Activated T-cell treated with anti-CD3 and anti-CD28 coated beads, Interleukin-2, amount 50 U/mL, for 72 hours (primary cell): ENCODE data around the gene HAL. TPM values are rescaled to one million over a fixed set of nuclear protein-coding genes. Genes with fewer than 3 reads are reported as not detected.
A peak's percentile ranks its signal among the peaks of the same experiment; 100 is the strongest.

ENCODE experiments used
- ATAC-seq, 2 donors: fragments of 150-1000 bp; cut with Tn5 transposase; replicated peaks in 1 of 2; 2 replicates each; pipeline ENCODE4 v1.10.0; 2021; ENCODE audit warnings: moderate library complexity in 2 of 2, mild to moderate bottlenecking in 1 of 2
- DNase-seq, 2 donors: peaks; one replicate each; pipeline ENCODE4 v3.0.0; 2021 to 2022; ENCODE audit warnings: mixed read lengths in 1 of 2
- H3K27ac Mint-ChIP-seq: one replicate; pipeline ENCODE4 v1.8.0; 2022; ENCODE audit warnings: mild to moderate bottlenecking, moderate library complexity, mixed read lengths
- H3K27me3 Mint-ChIP-seq: one replicate; pipeline ENCODE4 v1.8.0; 2022; ENCODE audit warnings: low read depth, mixed read lengths
- H3K36me3 Mint-ChIP-seq, 2 donors: one replicate each; pipeline ENCODE4 v1.8.0; 2022; ENCODE audit warnings: mixed read lengths in 2 of 2, mild to moderate bottlenecking in 1 of 2; ENCODE audit not compliant: insufficient read depth in 2 of 2
- H3K4me1 Mint-ChIP-seq: one replicate; pipeline ENCODE4 v1.8.0; 2022; ENCODE audit warnings: low read depth, mixed read lengths
- H3K4me3 Mint-ChIP-seq, 2 donors: one replicate each; pipeline ENCODE4 v1.8.0; 2022; ENCODE audit warnings: mild to moderate bottlenecking in 2 of 2, mixed read lengths in 2 of 2, moderate library complexity in 2 of 2
- H3K9me3 Mint-ChIP-seq, 2 donors: one replicate each; pipeline ENCODE4 v1.8.0; 2022; ENCODE audit warnings: mixed read lengths in 2 of 2
- total RNA-seq, 2 donors: library from RNA; stranded (reverse); gene quantifications; one replicate each; pipeline ENCODE4 v1.2.3, GENCODE V29; 2022

HAL gene, protein sequence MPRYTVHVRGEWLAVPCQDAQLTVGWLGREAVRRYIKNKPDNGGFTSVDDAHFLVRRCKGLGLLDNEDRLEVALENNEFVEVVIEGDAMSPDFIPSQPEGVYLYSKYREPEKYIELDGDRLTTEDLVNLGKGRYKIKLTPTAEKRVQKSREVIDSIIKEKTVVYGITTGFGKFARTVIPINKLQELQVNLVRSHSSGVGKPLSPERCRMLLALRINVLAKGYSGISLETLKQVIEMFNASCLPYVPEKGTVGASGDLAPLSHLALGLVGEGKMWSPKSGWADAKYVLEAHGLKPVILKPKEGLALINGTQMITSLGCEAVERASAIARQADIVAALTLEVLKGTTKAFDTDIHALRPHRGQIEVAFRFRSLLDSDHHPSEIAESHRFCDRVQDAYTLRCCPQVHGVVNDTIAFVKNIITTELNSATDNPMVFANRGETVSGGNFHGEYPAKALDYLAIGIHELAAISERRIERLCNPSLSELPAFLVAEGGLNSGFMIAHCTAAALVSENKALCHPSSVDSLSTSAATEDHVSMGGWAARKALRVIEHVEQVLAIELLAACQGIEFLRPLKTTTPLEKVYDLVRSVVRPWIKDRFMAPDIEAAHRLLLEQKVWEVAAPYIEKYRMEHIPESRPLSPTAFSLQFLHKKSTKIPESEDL
- under 1 TPM; 0.51 to 0.96 TPM for total RNA-seq

DNA sequence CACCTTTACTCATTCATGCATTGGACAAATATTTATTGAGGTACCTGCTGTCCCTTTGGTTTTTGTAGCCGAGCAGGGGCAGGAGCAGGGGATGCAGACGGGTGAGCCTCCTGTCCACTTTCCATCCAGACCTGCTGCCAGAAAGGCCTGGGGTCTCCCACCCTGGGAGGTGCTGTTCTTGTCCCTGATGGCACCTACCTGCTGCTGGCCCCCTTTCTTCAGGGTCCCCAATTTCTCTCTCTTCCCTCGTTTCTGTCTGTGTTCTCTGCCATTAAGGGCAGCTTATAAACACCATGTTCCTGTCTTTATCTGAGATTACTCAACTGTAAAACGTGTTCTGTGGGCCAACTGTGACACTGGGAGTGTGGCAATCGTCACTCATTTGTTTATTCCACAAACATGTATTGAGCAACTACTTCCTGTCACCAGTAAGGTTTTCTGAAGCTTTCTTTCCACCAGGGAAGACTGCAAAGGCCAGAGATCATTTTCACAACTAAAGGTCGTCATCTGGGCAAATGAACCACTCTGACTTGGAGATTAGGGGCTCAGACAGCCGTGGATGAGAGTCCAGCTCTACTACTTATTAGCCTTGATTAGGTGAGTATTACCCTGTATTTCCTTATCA lies at the start of gene HAL:
Gene HAL (minus strand): TSS at position 311 of the 625 bp plus-strand sequence. CDS start 434 bp downstream, outside the sequence.
- peaks cover 12% of the 10 kb centered on the region for H3K4me1 Mint-ChIP-seq
- ATAC-seq (no peak), DNase-seq (no peak)
- peaks cover 0 to 3% of the 10 kb centered on the region in 2 donors for H3K36me3 Mint-ChIP-seq
- H3K27me3 Mint-ChIP-seq, result no peaks in the 10 kb centered on the region
- H3K9me3 Mint-ChIP-seq, result no peaks in the 10 kb centered on the region
- H3K27ac Mint-ChIP-seq, result no peak within 1 kb of the TSS
- H3K4me3 Mint-ChIP-seq, result no peak within 1 kb of the TSS

DNA sequence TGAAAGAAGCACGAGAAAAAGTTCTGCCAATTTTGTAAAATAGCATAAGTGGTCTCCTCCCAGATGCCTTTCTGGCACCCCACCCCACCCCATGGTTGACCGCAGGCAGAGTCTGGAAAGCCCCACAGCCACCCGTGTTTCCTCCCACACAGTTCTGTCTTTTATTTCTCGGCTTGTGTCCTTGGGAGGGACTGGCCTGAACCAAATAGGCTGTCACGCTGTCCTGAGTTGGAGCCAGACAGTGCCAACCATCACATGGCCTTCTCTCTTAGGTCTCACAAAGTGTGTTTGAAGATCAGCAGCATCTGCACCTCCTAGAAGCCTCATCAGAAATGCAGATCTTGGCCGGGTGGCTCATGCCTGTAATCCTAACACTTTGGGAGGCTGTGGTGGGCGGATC lies 49.4 kb upstream of the HAL start:
- ATAC-seq (no peak), DNase-seq (no peak)
- Mint-ChIP-seq H3K36me3 (peaks cover 4 to 5% of the 10 kb centered on the region in 2 donors), H3K9me3 (peaks cover 0 to 1% of the 10 kb centered on the region in 2 donors), H3K4me1 (peaks cover 63% of the 10 kb centered on the region), H3K4me3 (no peak overlapping the region), H3K27me3 (no peaks in the 10 kb centered on the region), H3K27ac (no peak overlapping the region)

GRCh38 chr12:96044943-96045290 lies 48.8 kb upstream of the HAL start:
- Mint-ChIP-seq H3K36me3 (peaks cover 0 to 5% of the 10 kb centered on the region in 2 donors), H3K27ac (peak overlapping the region; percentile 67), H3K4me3 (peak overlapping the region; percentile 33), H3K9me3 (no peaks in the 10 kb centered on the region), H3K4me1 (peaks cover 63% of the 10 kb centered on the region), H3K27me3 (no peaks in the 10 kb centered on the region)
- DNase-seq (no peak), ATAC-seq (no peak)

GRCh38 chr12:96044017-96044942 lies 48.1 kb upstream of the HAL start:
- H3K27me3 Mint-ChIP-seq, result no peaks in the 10 kb centered on the region
- no peak for DNase-seq
- peaks cover 59% of the 10 kb centered on the region for H3K4me1 Mint-ChIP-seq
- no peak overlapping the region for H3K27ac Mint-ChIP-seq
- no peaks in the 10 kb centered on the region for H3K9me3 Mint-ChIP-seq
- no peak for ATAC-seq
- H3K36me3 Mint-ChIP-seq, result peaks cover 0 to 5% of the 10 kb centered on the region in 2 donors
- H3K4me3 Mint-ChIP-seq, result peak overlapping the region in 1 of 2 donors; percentile 7

- Mint-ChIP-seq H3K36me3 (peaks cover 0 to 5% of the 10 kb centered on the region in 2 donors), H3K9me3 (no peaks in the 10 kb centered on the region), H3K27me3 (no peaks in the 10 kb centered on the region), H3K4me1 (peaks cover 28% of the 10 kb centered on the region), H3K4me3 (no peak overlapping the region), H3K27ac (no peak overlapping the region)
- ATAC-seq (no peak), DNase-seq (no peak)
Observed at GRCh38 chr12:96041181-96041580, 45.0 kb upstream of the HAL start.

DNA sequence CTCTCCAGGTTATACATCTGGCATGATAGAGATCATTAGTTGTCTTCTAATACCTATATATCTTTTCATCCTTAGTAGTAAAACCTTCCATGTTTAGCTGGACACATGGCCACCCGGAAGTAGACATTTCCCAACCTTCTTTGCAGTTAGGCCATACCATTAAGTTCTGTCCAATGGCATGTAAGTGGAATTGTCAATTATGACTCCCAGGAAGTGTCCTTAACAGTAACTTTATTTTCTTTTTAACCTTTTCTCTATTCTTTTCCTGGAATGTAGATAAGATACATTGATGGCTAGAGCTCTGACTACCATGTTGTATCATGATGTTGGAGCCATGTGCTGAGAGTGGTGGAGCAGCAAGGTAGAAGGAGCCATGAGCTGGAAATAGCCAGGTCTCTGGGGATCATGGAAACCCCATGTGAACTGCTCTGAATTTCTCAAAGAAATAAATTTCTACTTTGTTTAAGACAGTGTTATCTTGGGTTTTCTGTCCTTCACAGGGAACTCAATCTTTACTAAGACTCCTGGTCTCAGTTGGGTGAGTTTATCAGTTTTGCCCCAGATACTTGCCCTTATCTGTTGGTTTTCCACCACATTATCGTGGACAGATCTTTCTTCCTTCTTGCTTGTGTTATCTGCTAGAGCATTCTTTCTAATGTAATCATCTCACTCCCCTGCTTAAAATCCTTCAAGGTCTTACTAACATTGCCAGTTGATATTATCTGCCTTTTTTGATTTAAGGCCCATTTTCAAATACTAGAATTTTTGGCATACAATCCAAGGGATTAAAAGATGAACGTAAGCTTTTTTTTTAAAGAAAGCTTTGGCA lies 44.4 kb upstream of the HAL start:
- Mint-ChIP-seq H3K27ac (no peak overlapping the region), H3K36me3 (peaks cover 0 to 5% of the 10 kb centered on the region in 2 donors), H3K27me3 (no peaks in the 10 kb centered on the region), H3K9me3 (no peaks in the 10 kb centered on the region), H3K4me1 (peaks cover 22% of the 10 kb centered on the region), H3K4me3 (no peak overlapping the region)
- no peak for DNase-seq
- ATAC-seq, result no peak

DNA sequence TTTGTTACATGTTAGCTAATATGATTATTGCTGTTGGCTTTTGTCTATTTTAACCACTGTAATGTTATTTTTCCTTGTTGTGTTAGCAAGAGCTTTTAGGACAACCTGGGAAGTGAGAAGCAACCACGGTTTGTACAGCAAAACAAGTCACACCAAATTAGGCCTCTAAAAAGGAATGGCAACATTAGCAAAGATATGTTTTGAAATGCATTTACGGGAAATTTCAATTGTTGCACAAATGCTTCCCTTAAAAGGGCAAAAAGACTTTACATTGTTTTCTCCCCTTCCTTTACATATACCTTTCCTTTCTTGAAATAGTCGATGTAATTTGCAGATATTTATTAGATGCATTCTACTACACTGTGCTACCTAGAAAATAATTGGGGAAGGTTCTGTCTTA lies 43.4 kb upstream of the HAL start:
- Mint-ChIP-seq H3K27me3 (no peaks in the 10 kb centered on the region), H3K4me1 (peaks cover 12% of the 10 kb centered on the region), H3K36me3 (peaks cover 0 to 5% of the 10 kb centered on the region in 2 donors), H3K9me3 (no peaks in the 10 kb centered on the region), H3K4me3 (no peak overlapping the region), H3K27ac (no peak overlapping the region)
- ATAC-seq (no peak), DNase-seq (no peak)

DNA sequence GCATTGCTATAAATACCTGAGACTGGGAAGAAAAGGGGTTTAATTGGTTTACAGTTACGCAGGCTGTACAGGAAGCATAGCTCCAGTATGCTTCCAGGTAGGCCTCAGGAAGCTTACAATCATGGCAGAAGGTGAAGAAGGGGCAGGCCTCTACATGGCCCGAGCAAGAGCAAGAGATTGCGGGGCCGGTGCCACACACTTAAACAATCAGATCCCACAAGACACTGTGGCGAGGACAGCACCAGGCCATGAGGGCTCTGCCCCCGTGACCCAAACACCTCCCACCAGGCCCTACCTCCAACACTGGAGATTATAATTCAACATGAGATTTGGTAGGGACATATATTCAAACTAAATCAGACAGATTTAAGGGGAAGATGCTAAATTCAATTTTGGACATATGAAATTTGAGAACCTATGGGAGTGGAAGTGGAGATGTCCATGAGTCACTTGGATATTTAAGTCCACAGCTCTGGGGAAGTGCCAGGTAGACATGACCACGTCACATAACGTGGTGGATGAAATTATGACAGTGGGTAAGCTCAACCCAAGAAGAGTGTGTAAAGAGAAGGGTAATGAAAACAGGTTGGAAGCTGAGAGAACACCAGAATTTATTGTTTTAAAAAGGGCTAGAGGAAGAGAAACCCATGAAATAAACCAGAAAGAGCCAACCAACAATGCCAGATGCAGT lies 40.8 kb upstream of the HAL start:
- ATAC-seq (no peak), DNase-seq (no peak)
- H3K4me3 Mint-ChIP-seq, result no peak overlapping the region
- no peaks in the 10 kb centered on the region for H3K27me3 Mint-ChIP-seq
- H3K36me3 Mint-ChIP-seq, result peaks cover 0 to 1% of the 10 kb centered on the region in 2 donors
- no peak overlapping the region for H3K27ac Mint-ChIP-seq
- H3K9me3 Mint-ChIP-seq, result no peaks in the 10 kb centered on the region
- H3K4me1 Mint-ChIP-seq, result peaks cover 9% of the 10 kb centered on the region

DNA sequence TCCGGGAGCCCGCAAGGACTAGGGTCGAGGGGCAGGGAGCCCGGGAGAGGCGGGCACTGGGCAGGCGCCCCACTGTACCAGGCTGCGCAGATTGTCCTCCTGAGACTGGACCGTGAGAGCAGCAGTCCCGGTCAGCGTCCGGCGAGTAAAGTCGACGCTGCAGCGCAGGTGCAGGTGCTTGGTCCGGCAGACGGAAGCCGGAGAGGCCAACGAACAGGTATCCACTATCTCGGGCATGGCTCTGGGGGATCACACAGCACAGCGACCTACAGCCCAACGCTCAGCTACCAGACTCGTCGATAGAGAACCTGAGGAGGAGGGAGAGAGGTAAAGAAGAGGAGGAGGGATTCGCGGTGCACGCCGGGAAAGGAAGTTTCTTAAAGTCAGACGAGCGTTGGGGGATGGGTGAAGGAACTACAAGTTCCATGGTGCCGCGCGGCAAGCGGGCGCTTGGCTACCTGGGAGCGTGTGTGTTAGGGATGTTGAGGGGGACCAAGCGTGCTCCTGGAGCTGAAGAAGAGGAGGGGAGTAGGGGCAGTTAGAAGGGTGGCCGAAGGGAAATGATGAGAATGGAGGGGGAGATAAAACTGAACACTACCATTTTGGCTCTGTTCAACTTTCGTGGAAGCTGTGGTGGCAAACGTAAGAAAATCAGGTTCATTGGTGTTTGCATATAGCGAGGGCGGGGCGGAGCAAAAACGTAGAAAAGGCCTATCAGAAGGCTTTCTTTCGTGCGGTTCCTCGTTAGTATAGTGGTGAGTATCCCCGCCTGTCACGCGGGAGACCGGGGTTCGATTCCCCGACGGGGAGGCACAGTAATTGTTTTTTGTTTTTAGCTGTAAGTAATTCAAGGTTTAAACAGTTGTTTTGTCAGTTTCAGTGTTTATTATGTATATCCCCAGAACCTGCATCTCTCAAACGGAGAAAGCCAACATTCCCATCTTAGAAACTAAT lies 39.4 kb upstream of the HAL start, which contains the start of gene LTA4H:
Gene LTA4H (minus strand): TSS at position 305 of the 954 bp plus-strand sequence. CDS start 68 bp downstream, at position 237.
- no peak within 1 kb of the TSS for H3K27ac Mint-ChIP-seq
- H3K4me3 Mint-ChIP-seq, result no peak within 1 kb of the TSS
- peak; percentile 94 to 98 for DNase-seq
- H3K4me1 Mint-ChIP-seq, result peaks cover 18% of the 10 kb centered on the region
- ATAC-seq, result peak; percentile 94 to 95
- no peaks in the 10 kb centered on the region for H3K36me3 Mint-ChIP-seq
- no peaks in the 10 kb centered on the region for H3K9me3 Mint-ChIP-seq
- H3K27me3 Mint-ChIP-seq, result no peaks in the 10 kb centered on the region

GRCh38 chr12:96034621-96035282 lies 38.6 kb upstream of the HAL start:
- no peaks in the 10 kb centered on the region for H3K9me3 Mint-ChIP-seq
- ATAC-seq, result peak in 1 of 2 donors; percentile 15
- DNase-seq, result peak in 1 of 2 donors; percentile 11
- no peaks in the 10 kb centered on the region for H3K36me3 Mint-ChIP-seq
- no peak overlapping the region for H3K4me3 Mint-ChIP-seq
- peaks cover 26% of the 10 kb centered on the region for H3K4me1 Mint-ChIP-seq
- H3K27ac Mint-ChIP-seq, result no peak overlapping the region
- H3K27me3 Mint-ChIP-seq, result no peaks in the 10 kb centered on the region
